GM12873 (cell line): ENCODE data around the gene TREM2.

Source experiments
- TF ChIP-seq, protein P1 (sequence below): IDR thresholded peaks from 2 replicates; pipeline ENCODE4 v1.5.1; 2012; ENCODE audit warnings: low read depth, mild to moderate bottlenecking, moderate library complexity, low read length, control low read depth; ENCODE audit not compliant: insufficient read depth; ENCODE audit errors: missing control alignments

TREM2 gene

DNA sequence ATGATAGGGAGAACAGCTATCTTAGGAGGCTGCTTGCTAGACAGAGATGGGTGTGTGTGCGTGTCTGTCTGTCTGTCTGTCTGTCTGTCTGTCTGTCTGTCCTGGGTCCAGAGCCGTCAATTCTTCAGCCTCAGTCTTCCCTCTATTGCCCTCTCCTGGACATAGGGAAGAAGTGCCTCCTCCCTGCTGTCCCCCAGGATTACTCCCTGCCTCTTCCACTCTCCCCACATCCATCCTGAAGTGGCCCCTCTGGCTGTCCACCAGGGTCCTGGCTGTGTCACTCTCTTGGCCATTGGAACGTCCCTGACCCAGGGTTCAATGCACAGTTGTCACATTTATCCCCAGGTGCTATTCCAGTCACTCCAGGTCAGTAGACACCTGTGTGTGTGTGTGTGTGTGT lies 27.9 kb upstream of the TREM2 start:
- TF ChIP-seq, protein P1, sequence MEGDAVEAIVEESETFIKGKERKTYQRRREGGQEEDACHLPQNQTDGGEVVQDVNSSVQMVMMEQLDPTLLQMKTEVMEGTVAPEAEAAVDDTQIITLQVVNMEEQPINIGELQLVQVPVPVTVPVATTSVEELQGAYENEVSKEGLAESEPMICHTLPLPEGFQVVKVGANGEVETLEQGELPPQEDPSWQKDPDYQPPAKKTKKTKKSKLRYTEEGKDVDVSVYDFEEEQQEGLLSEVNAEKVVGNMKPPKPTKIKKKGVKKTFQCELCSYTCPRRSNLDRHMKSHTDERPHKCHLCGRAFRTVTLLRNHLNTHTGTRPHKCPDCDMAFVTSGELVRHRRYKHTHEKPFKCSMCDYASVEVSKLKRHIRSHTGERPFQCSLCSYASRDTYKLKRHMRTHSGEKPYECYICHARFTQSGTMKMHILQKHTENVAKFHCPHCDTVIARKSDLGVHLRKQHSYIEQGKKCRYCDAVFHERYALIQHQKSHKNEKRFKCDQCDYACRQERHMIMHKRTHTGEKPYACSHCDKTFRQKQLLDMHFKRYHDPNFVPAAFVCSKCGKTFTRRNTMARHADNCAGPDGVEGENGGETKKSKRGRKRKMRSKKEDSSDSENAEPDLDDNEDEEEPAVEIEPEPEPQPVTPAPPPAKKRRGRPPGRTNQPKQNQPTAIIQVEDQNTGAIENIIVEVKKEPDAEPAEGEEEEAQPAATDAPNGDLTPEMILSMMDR = peak; percentile 28

DNA sequence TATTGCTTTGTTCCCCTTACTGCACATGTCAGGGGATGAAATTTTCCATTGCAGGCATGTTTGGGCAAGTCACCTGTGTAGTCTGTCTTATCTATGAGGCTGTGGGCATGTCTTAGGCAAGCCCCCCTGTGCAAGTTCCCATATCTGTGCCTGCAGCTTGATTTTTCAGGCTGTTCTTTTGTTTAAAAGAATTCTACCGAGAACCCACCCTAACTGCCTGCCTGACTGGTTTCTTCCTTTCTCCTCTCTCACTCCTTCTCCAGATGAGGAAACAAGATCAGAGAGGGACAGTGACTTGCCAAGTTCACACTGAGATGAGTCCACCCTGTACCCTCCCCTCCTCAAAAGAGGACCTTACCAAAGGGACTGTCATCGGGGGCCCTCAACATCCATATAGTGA lies 27.1 kb upstream of the TREM2 start:
- TF ChIP-seq, protein P1 = no peak

DNA sequence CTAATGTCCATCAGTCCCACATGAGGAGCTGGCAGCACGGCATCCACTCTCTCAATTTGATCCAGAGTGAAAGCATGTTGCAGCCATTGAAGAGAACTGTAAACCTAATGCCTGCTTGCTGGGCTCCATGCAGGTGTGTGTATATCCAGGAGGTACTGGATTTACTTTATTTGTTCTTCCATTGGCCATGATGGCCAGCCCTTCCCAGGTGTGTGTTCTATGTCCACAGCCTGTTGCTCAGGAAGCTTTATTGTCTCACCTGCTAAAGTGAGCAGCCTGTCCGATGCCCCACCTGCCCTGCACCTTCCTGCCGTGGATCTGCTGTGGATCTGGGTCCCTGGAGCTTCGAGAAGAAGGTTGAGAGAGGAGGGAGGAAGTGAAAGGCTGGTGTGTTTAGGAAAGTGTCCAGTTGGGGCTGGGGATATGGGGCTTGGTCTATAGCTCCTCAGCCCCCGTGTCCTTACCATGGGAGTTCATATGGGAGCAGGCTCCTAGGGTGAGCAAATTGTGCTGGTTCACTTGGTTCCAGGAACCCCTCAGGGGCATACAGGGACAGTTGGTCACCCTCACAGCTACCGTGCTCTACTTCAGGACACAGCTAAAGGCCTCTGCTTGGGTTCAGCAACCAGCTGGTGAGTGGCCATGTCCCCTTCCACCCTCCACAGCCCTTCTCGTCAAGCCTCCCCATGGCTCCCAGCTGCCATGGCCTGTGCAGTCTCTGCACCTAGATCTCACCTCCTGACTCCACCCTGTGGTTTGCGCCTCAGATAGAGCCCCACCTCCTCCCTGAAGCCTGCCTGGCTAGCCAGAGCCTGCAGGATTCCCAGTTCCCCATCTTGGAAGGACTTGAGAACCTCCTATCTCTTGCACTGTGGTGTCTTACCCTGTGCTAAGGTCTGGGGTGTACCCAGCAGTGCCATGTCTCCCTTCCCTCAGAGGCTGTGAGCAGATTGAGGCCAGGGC lies 25.3 kb upstream of the TREM2 start:
- TF ChIP-seq, protein P1 = no peak

DNA sequence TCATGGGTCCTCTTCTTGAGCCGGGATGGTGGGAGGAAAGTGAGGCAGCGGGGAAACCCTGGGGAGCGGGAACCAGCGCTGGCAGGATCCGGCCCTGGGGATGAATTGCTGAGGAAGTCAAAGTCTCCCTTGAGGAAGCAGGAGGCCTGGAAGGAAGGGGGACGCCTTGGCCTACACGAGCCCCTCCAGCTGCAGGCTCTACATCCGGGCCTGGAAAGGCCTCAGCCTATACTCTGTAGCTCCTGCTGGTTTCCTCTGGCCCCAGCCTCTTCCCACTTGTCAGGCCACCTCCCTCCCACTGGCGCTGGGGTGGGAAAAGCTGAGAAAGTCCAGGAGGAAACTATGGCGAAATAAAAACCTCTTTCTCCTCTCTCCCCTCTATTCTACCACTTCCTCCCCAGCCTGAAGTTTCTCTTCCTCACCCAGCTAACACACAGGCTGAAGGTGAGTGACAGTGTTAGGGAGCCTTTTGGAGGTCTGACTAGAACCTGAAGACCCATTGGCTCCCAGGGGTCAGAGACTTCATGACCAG lies 23.2 kb upstream of the TREM2 start:
- TF ChIP-seq, protein P1 = no peak

DNA sequence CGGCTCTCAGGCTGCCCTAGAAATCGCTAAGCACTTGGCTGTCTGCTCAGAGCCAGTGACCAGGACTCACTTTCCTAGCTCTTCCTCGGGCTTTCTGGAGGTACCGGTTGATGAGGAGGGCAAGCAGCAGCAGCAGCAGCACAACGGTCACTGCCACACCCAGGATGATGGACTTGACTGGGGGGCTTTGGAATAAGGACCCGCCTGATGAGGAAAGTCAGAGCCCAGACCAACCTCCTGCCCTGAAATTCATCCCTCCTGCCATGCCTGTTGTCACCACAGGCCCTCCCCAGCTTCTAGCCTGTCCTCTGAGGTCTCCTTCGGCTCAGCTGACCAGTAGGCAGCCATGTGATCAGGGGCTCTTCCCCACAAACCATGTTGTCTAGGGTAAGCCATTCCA lies 21.8 kb upstream of the TREM2 start:
- TF ChIP-seq, protein P1 = no peak

DNA sequence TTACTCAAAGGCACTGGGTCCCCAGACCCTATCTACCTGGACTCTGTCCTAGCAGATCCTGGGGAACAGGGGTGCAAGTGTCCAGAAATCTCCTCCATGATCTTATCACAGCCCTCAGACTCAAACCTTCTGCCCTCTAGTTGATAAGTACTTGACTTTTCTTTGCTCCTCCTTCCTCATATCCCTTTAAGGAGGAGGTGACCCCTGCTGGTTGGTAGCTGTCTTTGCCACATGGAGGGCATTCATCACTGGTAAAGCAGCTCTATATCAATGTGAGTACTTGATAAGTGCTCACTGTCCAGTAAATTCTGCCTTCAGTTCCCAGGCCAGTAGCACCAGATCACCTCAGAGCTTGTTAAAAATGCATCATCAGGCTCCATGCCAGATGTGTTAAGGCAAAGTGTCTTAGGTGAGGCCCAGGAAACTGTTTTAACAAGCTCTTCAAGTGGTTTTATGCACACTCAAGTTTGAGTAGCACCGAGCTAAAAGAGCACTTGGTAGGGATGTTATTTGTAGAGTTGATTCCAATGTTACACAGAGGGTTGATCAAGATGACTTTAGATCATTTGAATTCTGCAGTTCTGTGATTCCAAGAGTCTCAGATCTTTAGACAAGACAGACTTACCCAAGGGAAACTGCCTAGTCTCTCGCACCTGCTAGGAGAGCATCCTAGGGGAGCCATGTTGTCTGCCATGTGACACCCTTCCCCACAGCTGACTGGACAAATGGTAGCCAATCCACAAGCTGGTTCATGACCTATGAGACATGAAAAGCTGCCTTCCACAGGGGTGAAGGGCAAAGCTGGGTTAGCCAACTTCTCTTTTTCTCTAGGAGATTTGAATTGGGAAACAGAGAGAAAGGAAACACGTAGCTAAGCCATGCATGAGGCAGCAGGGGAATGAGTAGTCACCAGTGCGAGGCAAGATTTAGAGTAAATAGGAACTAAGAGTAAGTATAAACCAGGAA lies 19.4 kb upstream of the TREM2 start:
- TF ChIP-seq, protein P1 = peak; percentile 75
